H9 (cell line): ENCODE results near the gene MRPS10. TPM values are rescaled to one million over a fixed set of nuclear protein-coding genes. Genes with fewer than 3 reads are reported as not detected.

ENCODE experiments used
- DNase-seq: peaks from one replicate; pipeline ENCODE4 v3.0.0-alpha.2; 2017
- H2AFZ ChIP-seq: one replicate; pipeline ENCODE4 v1.6.1; 2013; ENCODE audit warnings: mild to moderate bottlenecking, low read length, control low read depth, moderate library complexity
- H2AK5ac ChIP-seq: 2 replicates; pipeline ENCODE4 v1.6.1; 2013; ENCODE audit warnings: low read length, control low read depth, mixed read lengths; ENCODE audit not compliant: insufficient read length
- H2BK120ac ChIP-seq: one replicate; pipeline ENCODE4 v1.6.1; 2013; ENCODE audit warnings: low read depth, mild to moderate bottlenecking, low read length, control low read depth, inconsistent platforms; ENCODE audit not compliant: poor library complexity, severe bottlenecking
- H2BK12ac ChIP-seq: 2 replicates; pipeline ENCODE4 v1.6.1; 2013; ENCODE audit warnings: low read length, control low read depth, mixed read lengths, low read depth; ENCODE audit not compliant: insufficient read length
- H2BK15ac ChIP-seq: 2 replicates; pipeline ENCODE4 v1.6.1; 2013; ENCODE audit warnings: low read depth, low read length, control low read depth
- H2BK20ac ChIP-seq: one replicate; pipeline ENCODE4 v1.6.1; 2013; ENCODE audit warnings: low read depth, mild to moderate bottlenecking, low read length, control low read depth, inconsistent platforms; ENCODE audit not compliant: poor library complexity, severe bottlenecking
- H2BK5ac ChIP-seq: 2 replicates; pipeline ENCODE4 v1.6.1; 2013; ENCODE audit warnings: low read length, control low read depth, mixed read lengths; ENCODE audit not compliant: insufficient read length
- H3K14ac ChIP-seq: 2 replicates; pipeline ENCODE4 v1.6.1; 2013; ENCODE audit warnings: low read length, control low read depth; ENCODE audit not compliant: insufficient read depth
- H3K18ac ChIP-seq: 2 replicates; pipeline ENCODE4 v1.6.1; 2013; ENCODE audit warnings: low read depth, mild to moderate bottlenecking, mixed read lengths, low read length, control low read depth; ENCODE audit not compliant: insufficient read length
- H3K23ac ChIP-seq: 2 replicates; pipeline ENCODE4 v1.6.1; 2013; ENCODE audit warnings: low read length, control low read depth, mixed read lengths, low read depth; ENCODE audit not compliant: insufficient read length
- H3K23me2 ChIP-seq: 2 replicates; pipeline ENCODE4 v1.6.1; 2013; ENCODE audit warnings: low read depth, mild to moderate bottlenecking, mixed read lengths, low read length, control low read depth; ENCODE audit not compliant: insufficient read length, poor library complexity, severe bottlenecking
- H3K27ac ChIP-seq: 2 replicates; pipeline ENCODE4 v1.5.1; 2013; ENCODE audit warnings: low read length, control low read depth, mixed read lengths, low read depth; ENCODE audit not compliant: insufficient read length
- H3K27me3 ChIP-seq: 2 replicates; pipeline ENCODE4 v1.6.1; 2013; ENCODE audit warnings: low read length, control low read depth, inconsistent platforms; ENCODE audit not compliant: insufficient read depth
- H3K4ac ChIP-seq: 2 replicates; pipeline ENCODE4 v1.6.1; 2013; ENCODE audit warnings: low read depth, mild to moderate bottlenecking, control low read depth, inconsistent platforms, low read length, moderate library complexity
- H3K4me1 ChIP-seq: 2 replicates; pipeline ENCODE4 v1.6.1; 2013; ENCODE audit warnings: low read length, control low read depth, inconsistent platforms; ENCODE audit not compliant: insufficient read depth
- H3K4me2 ChIP-seq: 2 replicates; pipeline ENCODE4 v1.6.1; 2013; ENCODE audit warnings: low read length, control low read depth, mixed read lengths; ENCODE audit not compliant: insufficient read length, insufficient read depth
- H3K56ac ChIP-seq: 2 replicates; pipeline ENCODE4 v1.6.1; 2013; ENCODE audit warnings: low read depth, mild to moderate bottlenecking, mixed read lengths, low read length, control low read depth; ENCODE audit not compliant: insufficient read length
- H3K79me1 ChIP-seq: 2 replicates; pipeline ENCODE4 v1.6.1; 2013; ENCODE audit warnings: low read depth, mild to moderate bottlenecking, moderate library complexity, low read length, control low read depth, inconsistent platforms; ENCODE audit not compliant: insufficient read depth, poor library complexity, severe bottlenecking
- H3K79me2 ChIP-seq: 2 replicates; pipeline ENCODE4 v1.6.1; 2013; ENCODE audit warnings: low read length, control low read depth, inconsistent platforms; ENCODE audit not compliant: insufficient read depth
- H3K9ac ChIP-seq: 2 replicates; pipeline ENCODE4 v1.6.1; 2013; ENCODE audit warnings: low read length, control low read depth, mixed read lengths; ENCODE audit not compliant: insufficient read length; ENCODE audit errors: extremely low read depth
- H3K9me3 ChIP-seq: one replicate; pipeline ENCODE4 v1.6.1; 2013; ENCODE audit warnings: low read depth, low read length, inconsistent platforms; ENCODE audit not compliant: control insufficient read depth
- H3T11ph ChIP-seq: one replicate; pipeline ENCODE4 v1.6.1; 2013; ENCODE audit warnings: mild to moderate bottlenecking, low read length, control low read depth, inconsistent platforms
- H4K20me1 ChIP-seq: one replicate; pipeline ENCODE4 v1.6.1; 2013; ENCODE audit not compliant: control insufficient read depth, insufficient read length, insufficient read depth
- H4K5ac ChIP-seq: 2 replicates; pipeline ENCODE4 v1.6.1; 2013; ENCODE audit warnings: low read depth, mild to moderate bottlenecking, mixed read lengths, low read length, control low read depth; ENCODE audit not compliant: insufficient read length
- H4K8ac ChIP-seq: replicated peaks from 2 replicates; pipeline ENCODE4 v1.6.1; 2013; ENCODE audit warnings: low read length, control low read depth, mixed read lengths, low read depth; ENCODE audit not compliant: insufficient read length
- H4K91ac ChIP-seq: 2 replicates; pipeline ENCODE4 v1.6.1; 2013; ENCODE audit warnings: low read depth, mild to moderate bottlenecking, moderate library complexity, mixed read lengths, low read length, control low read depth; ENCODE audit not compliant: insufficient read length
- H3K27ac Mint-ChIP-seq, 3 experiments: 2 replicates in 2 of 3; 3 replicates in 1 of 3; pipeline ENCODE4 v1.8.0; 2020 to 2021; ENCODE audit warnings: mixed read lengths in 3 of 3, mild to moderate bottlenecking in 1 of 3, moderate library complexity in 1 of 3
- H3K27me3 Mint-ChIP-seq: 2 replicates; pipeline ENCODE4 v1.8.0; 2021; ENCODE audit warnings: low read depth, mild to moderate bottlenecking, moderate library complexity, mixed read lengths
- H3K36me3 Mint-ChIP-seq, 3 experiments: 2 replicates in 2 of 3; 3 replicates in 1 of 3; pipeline ENCODE4 v1.8.0; 2020 to 2021; ENCODE audit warnings: low read depth in 3 of 3, mixed read lengths in 3 of 3; ENCODE audit not compliant: insufficient read depth in 1 of 3
- H3K4me1 Mint-ChIP-seq, 2 experiments: 2 replicates each; pipeline ENCODE4 v1.8.0; 2020; ENCODE audit warnings: mixed read lengths in 2 of 2
- H3K4me3 Mint-ChIP-seq, 2 experiments: 2 replicates in 1 of 2; 3 replicates in 1 of 2; pipeline ENCODE4 v1.8.0; 2020 to 2021; ENCODE audit warnings: mild to moderate bottlenecking in 2 of 2, mixed read lengths in 2 of 2, moderate library complexity in 1 of 2
- H3K9me3 Mint-ChIP-seq, 2 experiments: 2 replicates in 1 of 2; 3 replicates in 1 of 2; pipeline ENCODE4 v1.8.0; 2020; ENCODE audit warnings: mild to moderate bottlenecking in 2 of 2, mixed read lengths in 2 of 2, moderate library complexity in 1 of 2
- WGBS: extraction: QIAGEN DNeasy Blood & Tissue Kit; methylation state at CpG from one replicate; pipeline ENCODE4 v1.1.7; 2013; ENCODE audit warnings: missing lambda C conversion rate, low lambda C conversion rate, mixed read lengths; ENCODE audit not compliant: insufficient read length; ENCODE audit errors: extremely low coverage; 5-methylcytosine and 5-hydroxymethylcytosine counted together
- total RNA-seq: library from RNA; stranded (reverse); gene quantifications from 2 replicates; pipeline ENCODE4 v1.2.1, GENCODE V29; 2021
- TF ChIP-seq, protein P1 (sequence below): fragments of 200-600 bp; sonication (generic); conservative IDR thresholded peaks from 3 replicates; pipeline ENCODE4 v1.8.0; 2021; ENCODE audit warnings: antibody characterized with exemption, mild to moderate bottlenecking

The MRPS10 gene
- total RNA-seq, 1 experiment from 2014 or later = 33.9 TPM

DNA sequence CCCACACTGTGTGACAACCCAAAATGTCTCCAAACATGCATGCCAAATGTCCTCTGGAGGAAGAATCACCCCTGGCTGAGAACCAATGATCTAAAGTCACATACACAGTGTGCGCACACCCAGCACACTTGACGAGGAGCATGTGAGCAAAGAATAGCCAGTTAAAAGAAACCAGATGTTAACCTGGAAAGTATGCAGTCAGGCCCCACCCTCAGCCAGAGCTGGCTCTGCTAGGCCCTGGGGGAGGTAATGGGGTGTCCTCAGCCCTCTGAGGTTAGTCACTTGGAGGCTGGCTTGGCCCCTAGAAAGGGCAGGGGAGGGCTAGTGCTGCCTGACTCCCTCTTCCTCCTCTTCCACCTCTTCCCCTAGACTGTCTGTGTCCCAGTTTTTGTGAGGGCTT is 59.6 kb downstream of the MRPS10 start:
- Mint-ChIP-seq H3K27me3 (peaks cover 30% of the 10 kb centered on the region), H3K9me3 (no peaks in the 10 kb centered on the region), H3K4me1 (peaks cover 28 to 45% of the 10 kb centered on the region in 2 experiments), H3K4me3 (no peak overlapping the region), H3K36me3 (no peaks in the 10 kb centered on the region), H3K27ac (no peak overlapping the region)
- H3K18ac ChIP-seq = no peak overlapping the region
- no peak overlapping the region for H3K23ac ChIP-seq
- no peak overlapping the region for H3K27ac ChIP-seq
- H3K27me3 ChIP-seq = peaks cover 2% of the 10 kb centered on the region; the same call in 1 of the 2 replicates
- H4K5ac ChIP-seq = no peak overlapping the region
- no peak overlapping the region for H3K4ac ChIP-seq
- no peaks in the 10 kb centered on the region for H3K79me1 ChIP-seq
- H2BK120ac ChIP-seq = no peak overlapping the region
- no peak overlapping the region for H3T11ph ChIP-seq
- no peak overlapping the region for H3K4me2 ChIP-seq
- H4K91ac ChIP-seq = no peak overlapping the region
- TF ChIP-seq, protein P1, sequence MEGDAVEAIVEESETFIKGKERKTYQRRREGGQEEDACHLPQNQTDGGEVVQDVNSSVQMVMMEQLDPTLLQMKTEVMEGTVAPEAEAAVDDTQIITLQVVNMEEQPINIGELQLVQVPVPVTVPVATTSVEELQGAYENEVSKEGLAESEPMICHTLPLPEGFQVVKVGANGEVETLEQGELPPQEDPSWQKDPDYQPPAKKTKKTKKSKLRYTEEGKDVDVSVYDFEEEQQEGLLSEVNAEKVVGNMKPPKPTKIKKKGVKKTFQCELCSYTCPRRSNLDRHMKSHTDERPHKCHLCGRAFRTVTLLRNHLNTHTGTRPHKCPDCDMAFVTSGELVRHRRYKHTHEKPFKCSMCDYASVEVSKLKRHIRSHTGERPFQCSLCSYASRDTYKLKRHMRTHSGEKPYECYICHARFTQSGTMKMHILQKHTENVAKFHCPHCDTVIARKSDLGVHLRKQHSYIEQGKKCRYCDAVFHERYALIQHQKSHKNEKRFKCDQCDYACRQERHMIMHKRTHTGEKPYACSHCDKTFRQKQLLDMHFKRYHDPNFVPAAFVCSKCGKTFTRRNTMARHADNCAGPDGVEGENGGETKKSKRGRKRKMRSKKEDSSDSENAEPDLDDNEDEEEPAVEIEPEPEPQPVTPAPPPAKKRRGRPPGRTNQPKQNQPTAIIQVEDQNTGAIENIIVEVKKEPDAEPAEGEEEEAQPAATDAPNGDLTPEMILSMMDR = no peak
- no peaks in the 10 kb centered on the region for H3K23me2 ChIP-seq
- H2BK20ac ChIP-seq = no peak overlapping the region
- WGBS = no CpG with 5 or more reads among the region's 2 CpGs
- no peak overlapping the region for H2BK5ac ChIP-seq
- H3K4me1 ChIP-seq = no peaks in the 10 kb centered on the region; the same call in 1 of the 2 replicates
- no peak overlapping the region for H3K14ac ChIP-seq
- H2BK15ac ChIP-seq = no peak overlapping the region
- DNase-seq = no peak
- no peak overlapping the region for H2AFZ ChIP-seq
- no peak overlapping the region for H2BK12ac ChIP-seq
- H3K9me3 ChIP-seq = no peaks in the 10 kb centered on the region
- H3K56ac ChIP-seq = no peak overlapping the region
- no peak overlapping the region for H3K9ac ChIP-seq
- no peak overlapping the region for H2AK5ac ChIP-seq
- no peaks in the 10 kb centered on the region for H4K20me1 ChIP-seq
- no peak overlapping the region for H4K8ac ChIP-seq
- H3K79me2 ChIP-seq = no peaks in the 10 kb centered on the region

Other genes starting within 250 kb of the MRPS10 start
- 30.4 and 32.9 TPM in 2 replicates for gene TAF8, start 167.3 kb downstream of the MRPS10 start, total RNA-seq
- 45.1 and 48.4 TPM in 2 replicates for gene C6orf132, start 75.2 kb downstream of the MRPS10 start, total RNA-seq
- 16.5 and 17.2 TPM in 2 replicates for gene GUCA1A, start 44.5 kb downstream of the MRPS10 start, total RNA-seq
- gene GUCA1B, start 22.9 kb downstream of the MRPS10 start, total RNA-seq = 1.1 and 1.3 TPM in 2 replicates
- 18.0 and 19.7 TPM in 2 replicates for gene TRERF1, start 234.1 kb upstream of the MRPS10 start, total RNA-seq